ENCODE data around the gene IL36B.

Gene IL36B

GRCh38 chr2:113056521-113056920, 3.9 kb upstream of the IL36B start:
- DNase-seq (ENCODE audit: low read depth in 2 of 3, low spot score in 2 of 3): no peak

- DNase-seq (ENCODE audit: low read depth in 2 of 3, low spot score in 2 of 3): no peak
Observed at GRCh38 chr2:113054066-113054465, 1.4 kb upstream of the IL36B start.

GRCh38 chr2:113053666-113054065, 999 bp upstream of the IL36B start:
- DNase-seq (ENCODE audit: low read depth in 2 of 3, low spot score in 2 of 3): no peak

- no peak for DNase-seq (ENCODE audit: low read depth in 2 of 3, low spot score in 2 of 3)
Observed at GRCh38 chr2:113050921-113051895, 1.5 kb downstream of the IL36B start.

- no peak for DNase-seq (ENCODE audit: low read depth in 2 of 3, low spot score in 2 of 3)
Observed at GRCh38 chr2:113046465-113046864, 6.2 kb downstream of the IL36B start.

GRCh38 chr2:113041871-113042270, 10.8 kb downstream of the IL36B start:
- no peak for DNase-seq (ENCODE audit: low read depth in 2 of 3, low spot score in 2 of 3)

- no peak for DNase-seq (ENCODE audit: low read depth in 2 of 3, low spot score in 2 of 3)
Observed at GRCh38 chr2:113039719-113040118, 12.9 kb downstream of the IL36B start.

GRCh38 chr2:113039158-113039557, 13.5 kb downstream of the IL36B start:
- DNase-seq (ENCODE audit: low read depth in 2 of 3, low spot score in 2 of 3): no peak

- no peak for DNase-seq (ENCODE audit: low read depth in 2 of 3, low spot score in 2 of 3)
Observed at GRCh38 chr2:113038291-113038690, 14.4 kb downstream of the IL36B start.

- no peak for DNase-seq (ENCODE audit: low read depth in 2 of 3, low spot score in 2 of 3)
Observed at GRCh38 chr2:113036763-113037162, 15.9 kb downstream of the IL36B start.

- DNase-seq (ENCODE audit: low read depth in 2 of 3, low spot score in 2 of 3): no peak
Observed at GRCh38 chr2:113034016-113034415, 18.7 kb downstream of the IL36B start.

- DNase-seq (ENCODE audit: low read depth in 2 of 3, low spot score in 2 of 3): no peak
Observed at GRCh38 chr2:113032737-113033136, 19.9 kb downstream of the IL36B start.

GRCh38 chr2:113028112-113028511, 24.6 kb downstream of the IL36B start:
- DNase-seq (ENCODE audit: low read depth in 2 of 3, low spot score in 2 of 3): no peak

GRCh38 chr2:113027691-113028090, 25.0 kb downstream of the IL36B start:
- no peak for DNase-seq (ENCODE audit: low read depth in 2 of 3, low spot score in 2 of 3)

- no peak for DNase-seq (ENCODE audit: low read depth in 2 of 3, low spot score in 2 of 3)
Observed at GRCh38 chr2:113025737-113026136, 26.9 kb downstream of the IL36B start.

- no peak for DNase-seq (ENCODE audit: low read depth in 2 of 3, low spot score in 2 of 3)
Observed at GRCh38 chr2:113024764-113025163, 27.9 kb downstream of the IL36B start.

GRCh38 chr2:113021312-113021711, 31.4 kb downstream of the IL36B start:
- no peak for DNase-seq (ENCODE audit: low read depth in 2 of 3, low spot score in 2 of 3)

- no peak for DNase-seq (ENCODE audit: low read depth in 2 of 3, low spot score in 2 of 3)
Observed at GRCh38 chr2:113018509-113018908, 34.2 kb downstream of the IL36B start.

GRCh38 chr2:113015655-113016054, 37.0 kb downstream of the IL36B start:
- no peak for DNase-seq (ENCODE audit: low read depth in 2 of 3, low spot score in 2 of 3)

GRCh38 chr2:113015042-113015441, 37.6 kb downstream of the IL36B start:
- DNase-seq (ENCODE audit: low read depth in 2 of 3, low spot score in 2 of 3): no peak

GRCh38 chr2:113014067-113014466, 38.6 kb downstream of the IL36B start:
- DNase-seq (ENCODE audit: low read depth in 2 of 3, low spot score in 2 of 3): no peak

- no peak for DNase-seq (ENCODE audit: low read depth in 2 of 3, low spot score in 2 of 3)
Observed at GRCh38 chr2:113013336-113013661, 39.4 kb downstream of the IL36B start.

All from activated CD8-positive, alpha-beta memory T cell treated with anti-CD3 and anti-CD28 coated beads for 48 hours (primary cell).